Muscle of leg (tissue), 11 donors: ENCODE measurements around the gene CPNE4. TPM values are rescaled to one million over a fixed set of nuclear protein-coding genes. Genes with fewer than 3 reads are reported as not detected.

Experiments
- DNase-seq: peaks from one replicate; pipeline ENCODE4 v3.0.0; 2013
- H3K27ac ChIP-seq: one replicate; pipeline ENCODE4 v1.5.1; 2013; ENCODE audit warnings: mild to moderate bottlenecking, low read length, control low read depth
- H3K27me3 ChIP-seq: one replicate; pipeline ENCODE4 v1.6.1; 2013; ENCODE audit warnings: low read length; ENCODE audit not compliant: control insufficient read depth, insufficient read depth
- H3K36me3 ChIP-seq: one replicate; pipeline ENCODE4 v1.6.1; 2013; ENCODE audit warnings: low read length; ENCODE audit not compliant: control insufficient read depth, insufficient read depth
- H3K4me1 ChIP-seq: one replicate; pipeline ENCODE4 v1.6.1; 2013; ENCODE audit warnings: low read length; ENCODE audit not compliant: control insufficient read depth, insufficient read depth
- H3K4me3 ChIP-seq: one replicate; pipeline ENCODE4 v1.5.1; 2013; ENCODE audit warnings: low read length, control low read depth
- H3K9me3 ChIP-seq: replicated peaks from 2 replicates; pipeline ENCODE4 v1.6.1; 2013; ENCODE audit warnings: low read depth, low read length; ENCODE audit not compliant: control insufficient read depth
- WGBS: methylation state at CpG from one replicate; pipeline ENCODE4 v1.1.5; 2013; ENCODE audit warnings: missing lambda C conversion rate; ENCODE audit not compliant: insufficient coverage; 5-methylcytosine and 5-hydroxymethylcytosine counted together
- polyA plus RNA-seq, 8 donors: library from polyadenylated mRNA; unstranded; fragments of 120-200 nt; gene quantifications; one replicate each; pipeline versions ENCODE4 v1.2.1 to v1.2.3, GENCODE V29; 2013; ENCODE audit warnings: inconsistent platforms in 1 of 8, low replicate concordance in 1 of 8; ENCODE audit not compliant: insufficient read length in 8 of 8, insufficient read depth in 1 of 8
- total RNA-seq: library from RNA; stranded (reverse); fragments of 120-200 nt; gene quantifications from one replicate; pipeline ENCODE4 v1.2.4, GENCODE V29; 2013

Gene CPNE4
- total and polyA plus RNA-seq, 9 donors = 0.07 to 0.31 (median 0.09) TPM; not detected in 2

GRCh38 chr3:131541288-131541687 is 493.5 kb downstream of the CPNE4 start:
- DNase-seq = no peak
- no CpG with 5 or more reads among the region's 1 CpG for WGBS
- no peaks in the 10 kb centered on the region for H3K4me1 ChIP-seq

GRCh38 chr3:131540821-131541220 is 494.0 kb downstream of the CPNE4 start:
- no peaks in the 10 kb centered on the region for H3K36me3 ChIP-seq
- WGBS = 100% methylated on average over 1 of the region's 2 CpGs

More at GRCh38 chr3:131541288-131541687, 493.5 kb downstream of the CPNE4 start:
- Histone ChIP-seq H3K4me3 (no peak overlapping the region), H3K36me3 (no peaks in the 10 kb centered on the region), H3K27ac (no peak overlapping the region), H3K9me3 (no peaks in the 10 kb centered on the region), H3K27me3 (no peaks in the 10 kb centered on the region)

GRCh38 chr3:131540143-131540542 is 494.7 kb downstream of the CPNE4 start:
- Histone ChIP-seq H3K4me3 (no peak overlapping the region), H3K36me3 (no peaks in the 10 kb centered on the region), H3K27me3 (no peaks in the 10 kb centered on the region), H3K9me3 (no peaks in the 10 kb centered on the region), H3K4me1 (no peaks in the 10 kb centered on the region), H3K27ac (no peak overlapping the region)
- DNase-seq = no peak

More at GRCh38 chr3:131540821-131541220, 494.0 kb downstream of the CPNE4 start:
- no peak for DNase-seq
- Histone ChIP-seq H3K4me3 (no peak overlapping the region), H3K27ac (no peak overlapping the region), H3K9me3 (no peaks in the 10 kb centered on the region), H3K27me3 (no peaks in the 10 kb centered on the region), H3K4me1 (no peaks in the 10 kb centered on the region)

- Histone ChIP-seq H3K4me3 (no peak overlapping the region), H3K27me3 (no peaks in the 10 kb centered on the region), H3K27ac (no peak overlapping the region), H3K4me1 (no peaks in the 10 kb centered on the region), H3K9me3 (no peaks in the 10 kb centered on the region), H3K36me3 (no peaks in the 10 kb centered on the region)
- 67% methylated on average over 1 of the region's 1 CpG for WGBS
- no peak for DNase-seq
These were observed 495.8 kb downstream of the CPNE4 start for GRCh38 chr3:131538968-131539367.

GRCh38 chr3:131537531-131537930 is 497.3 kb downstream of the CPNE4 start:
- Histone ChIP-seq H3K27ac (no peak overlapping the region), H3K36me3 (no peaks in the 10 kb centered on the region), H3K4me1 (no peaks in the 10 kb centered on the region), H3K4me3 (no peak overlapping the region), H3K27me3 (no peaks in the 10 kb centered on the region), H3K9me3 (no peaks in the 10 kb centered on the region)
- DNase-seq = no peak
- 90% methylated on average over 2 of the region's 3 CpGs for WGBS

GRCh38 chr3:131535596-131535995 is 499.2 kb downstream of the CPNE4 start:
- no peaks in the 10 kb centered on the region for H3K36me3 ChIP-seq
- no peak overlapping the region for H3K4me3 ChIP-seq
- no peaks in the 10 kb centered on the region for H3K27me3 ChIP-seq
- no peak overlapping the region for H3K27ac ChIP-seq
- no CpG with 5 or more reads among the region's 2 CpGs for WGBS
- H3K4me1 ChIP-seq = no peaks in the 10 kb centered on the region
- no peaks in the 10 kb centered on the region for H3K9me3 ChIP-seq
- DNase-seq = peak; percentile 8

- Histone ChIP-seq H3K4me1 (no peaks in the 10 kb centered on the region), H3K27ac (no peak overlapping the region), H3K36me3 (no peaks in the 10 kb centered on the region), H3K9me3 (no peaks in the 10 kb centered on the region), H3K27me3 (no peaks in the 10 kb centered on the region), H3K4me3 (no peak overlapping the region)
- DNase-seq = peak; percentile 65
- 71% methylated on average over 1 of the region's 3 CpGs for WGBS
These were observed 499.7 kb downstream of the CPNE4 start for GRCh38 chr3:131535131-131535530.

GRCh38 chr3:131532645-131533044 is 502.2 kb downstream of the CPNE4 start:
- Histone ChIP-seq H3K27ac (no peak overlapping the region), H3K9me3 (no peaks in the 10 kb centered on the region), H3K4me1 (no peaks in the 10 kb centered on the region), H3K27me3 (peaks cover 2% of the 10 kb centered on the region), H3K4me3 (no peak overlapping the region), H3K36me3 (no peaks in the 10 kb centered on the region)
- DNase-seq = no peak

- no CpG with 5 or more reads among the region's 1 CpG for WGBS
- H3K9me3 ChIP-seq = no peaks in the 10 kb centered on the region
- no peak for DNase-seq
These were observed 504.0 kb downstream of the CPNE4 start for GRCh38 chr3:131530843-131531242.

GRCh38 chr3:131530388-131530787 is 504.4 kb downstream of the CPNE4 start:
- Histone ChIP-seq H3K9me3 (no peaks in the 10 kb centered on the region), H3K27me3 (peaks cover 5% of the 10 kb centered on the region), H3K36me3 (no peaks in the 10 kb centered on the region), H3K4me1 (no peaks in the 10 kb centered on the region), H3K27ac (no peak overlapping the region), H3K4me3 (no peak overlapping the region)
- no peak for DNase-seq
- WGBS = no CpG with 5 or more reads among the region's 1 CpG

More at GRCh38 chr3:131530843-131531242, 504.0 kb downstream of the CPNE4 start:
- Histone ChIP-seq H3K4me1 (no peaks in the 10 kb centered on the region), H3K36me3 (no peaks in the 10 kb centered on the region), H3K27me3 (peaks cover 5% of the 10 kb centered on the region), H3K27ac (no peak overlapping the region), H3K4me3 (no peak overlapping the region)

GRCh38 chr3:131526801-131527347 is 507.9 kb downstream of the CPNE4 start:
- 9% methylated on average over 31 of the region's 37 CpGs for WGBS
- Histone ChIP-seq H3K4me3 (peak overlapping the region; percentile 45), H3K4me1 (no peaks in the 10 kb centered on the region), H3K36me3 (no peaks in the 10 kb centered on the region), H3K9me3 (no peaks in the 10 kb centered on the region), H3K27ac (no peak overlapping the region), H3K27me3 (peaks cover 5% of the 10 kb centered on the region)
- DNase-seq = peak; percentile 54
